Mesenchymal stem cell (in vitro differentiated cells and primary cell): ENCODE measurements around the gene PIP4K2A.

ENCODE experiments used
- DNase-seq: peaks from one replicate; pipeline ENCODE4 v3.0.0-alpha.2; 2013
- H2AFZ ChIP-seq: one replicate; pipeline ENCODE4 v1.6.1; 2013; ENCODE audit warnings: low read depth, mild to moderate bottlenecking, control low read depth, inconsistent platforms, low read length, moderate library complexity
- H2AK5ac ChIP-seq: 2 replicates; pipeline ENCODE4 v1.6.1; 2013; ENCODE audit warnings: low read length, moderate library complexity, mild to moderate bottlenecking, inconsistent platforms; ENCODE audit not compliant: severe bottlenecking
- H2BK120ac ChIP-seq: one replicate; pipeline ENCODE4 v1.6.1; 2013; ENCODE audit warnings: low read depth, mild to moderate bottlenecking, inconsistent platforms, low read length, moderate library complexity
- H2BK12ac ChIP-seq, 2 experiments: one replicate each; pipeline ENCODE4 v1.6.1; 2013; ENCODE audit warnings: inconsistent platforms in 2 of 2, low read length in 2 of 2, mild to moderate bottlenecking in 2 of 2, moderate library complexity in 2 of 2, control low read depth in 1 of 2
- H2BK15ac ChIP-seq: one replicate; pipeline ENCODE4 v1.6.1; 2013; ENCODE audit warnings: mild to moderate bottlenecking, low read depth, inconsistent platforms; ENCODE audit not compliant: poor library complexity, severe bottlenecking
- H2BK5ac ChIP-seq: 2 replicates; pipeline ENCODE4 v1.6.1; 2013; ENCODE audit warnings: low read depth, mild to moderate bottlenecking, low read length, control low read depth, inconsistent platforms; ENCODE audit not compliant: poor library complexity, severe bottlenecking
- H3K14ac ChIP-seq, 2 experiments: one replicate each; pipeline ENCODE4 v1.6.1; 2013; ENCODE audit warnings: inconsistent platforms in 2 of 2, low read length in 2 of 2, control low read depth in 1 of 2, mild to moderate bottlenecking in 1 of 2, moderate library complexity in 1 of 2
- H3K18ac ChIP-seq, 2 experiments: one replicate each; pipeline ENCODE4 v1.6.1; 2013; ENCODE audit warnings: inconsistent platforms in 2 of 2, low read length in 2 of 2, control low read depth in 1 of 2, low read depth in 1 of 2, mild to moderate bottlenecking in 1 of 2
- H3K23ac ChIP-seq, 2 experiments: one replicate each; pipeline ENCODE4 v1.6.1; 2013; ENCODE audit warnings: inconsistent platforms in 2 of 2, low read length in 2 of 2, mild to moderate bottlenecking in 2 of 2, moderate library complexity in 2 of 2, control low read depth in 1 of 2
- H3K27ac ChIP-seq: 2 replicates; pipeline ENCODE4 v1.5.1; 2013; ENCODE audit warnings: mild to moderate bottlenecking, moderate library complexity, low read length, control low read depth, inconsistent platforms; ENCODE audit not compliant: poor library complexity, severe bottlenecking
- H3K27me3 ChIP-seq, 2 experiments: 2 replicates each; pipeline versions ENCODE4 v1.6.1 to v1.7.0; 2013; ENCODE audit warnings: low read length in 2 of 2, mild to moderate bottlenecking in 2 of 2, moderate library complexity in 2 of 2, control low read depth in 1 of 2, inconsistent platforms in 1 of 2; ENCODE audit not compliant: control insufficient read depth in 1 of 2, insufficient read depth in 1 of 2
- H3K36me3 ChIP-seq, 2 experiments: 2 replicates each; pipeline versions ENCODE4 v1.6.1 to v1.7.0; 2013; ENCODE audit warnings: low read length in 2 of 2, control low read depth in 1 of 2, inconsistent platforms in 1 of 2, low read depth in 1 of 2, mild to moderate bottlenecking in 1 of 2; ENCODE audit not compliant: insufficient read depth in 2 of 2, control insufficient read depth in 1 of 2
- H3K4ac ChIP-seq, 2 experiments: one replicate each; pipeline ENCODE4 v1.6.1; 2013; ENCODE audit warnings: inconsistent platforms in 2 of 2, low read length in 2 of 2, mild to moderate bottlenecking in 2 of 2, moderate library complexity in 2 of 2, control low read depth in 1 of 2, low read depth in 1 of 2
- H3K4me1 ChIP-seq: 2 replicates; pipeline ENCODE4 v1.6.1; 2013; ENCODE audit warnings: low read depth, low read length, control low read depth; ENCODE audit not compliant: control insufficient read depth, insufficient read depth
- H3K4me2 ChIP-seq: 2 replicates; pipeline ENCODE4 v1.6.1; 2013; ENCODE audit warnings: low read length, mild to moderate bottlenecking, inconsistent platforms; ENCODE audit not compliant: poor library complexity, severe bottlenecking
- H3K4me3 ChIP-seq, 2 experiments: 2 replicates each; pipeline versions ENCODE4 v1.5.1 to v1.7.0; 2013; ENCODE audit warnings: low read length in 2 of 2, mild to moderate bottlenecking in 2 of 2, control low read depth in 1 of 2, low read depth in 1 of 2; ENCODE audit not compliant: insufficient read depth in 1 of 2
- H3K79me1 ChIP-seq: replicated peaks from 2 replicates; pipeline ENCODE4 v1.6.1; 2013; ENCODE audit warnings: mild to moderate bottlenecking, control low read depth, low read length, inconsistent platforms; ENCODE audit not compliant: poor library complexity, severe bottlenecking
- H3K9ac ChIP-seq: 2 replicates; pipeline ENCODE4 v1.7.0; 2013; ENCODE audit warnings: mild to moderate bottlenecking, low read length, moderate library complexity
- H3K9me3 ChIP-seq: 2 replicates; pipeline ENCODE4 v1.7.0; 2013; ENCODE audit warnings: mild to moderate bottlenecking, low read length; ENCODE audit not compliant: control insufficient read depth
- H4K8ac ChIP-seq: one replicate; pipeline ENCODE4 v1.6.1; 2013; ENCODE audit warnings: inconsistent platforms, mild to moderate bottlenecking, low read length, moderate library complexity
- H4K91ac ChIP-seq: one replicate; pipeline ENCODE4 v1.6.1; 2013; ENCODE audit warnings: mild to moderate bottlenecking, low read length, inconsistent platforms
- WGBS: methylation state at CpG from one replicate; pipeline ENCODE4 v1.1.7; 2013; ENCODE audit warnings: mixed read lengths; 5-methylcytosine and 5-hydroxymethylcytosine counted together

PIP4K2A gene

GRCh38 chr10:22630234-22631174, 83.9 kb downstream of the PIP4K2A start:
- Histone ChIP-seq H3K27ac (no peak overlapping the region), H3K4me1 (peaks cover 9% of the 10 kb centered on the region), H4K8ac (no peak overlapping the region)

GRCh38 chr10:22629852-22630233, 84.5 kb downstream of the PIP4K2A start:
- Histone ChIP-seq H3K18ac (peak overlapping the region in 1 of 2 experiments; percentile 37), H3K4me3 (peak overlapping the region in 1 of 2 experiments; percentile 18), H4K8ac (no peak overlapping the region), H2BK12ac (no peak overlapping the region), H3K27me3 (no peaks in the 10 kb centered on the region), H4K91ac (no peak overlapping the region), H3K4ac (no peak overlapping the region), H3K36me3 (no peaks in the 10 kb centered on the region), H3K23ac (no peak overlapping the region), H2AFZ (no peak overlapping the region), H2BK120ac (no peak overlapping the region), H2BK5ac (no peak overlapping the region), H3K14ac (no peak overlapping the region), H3K9me3 (no peaks in the 10 kb centered on the region), H3K4me2 (no peak overlapping the region), H2BK15ac (peak overlapping the region; percentile 75), H3K79me1 (peaks cover 11% of the 10 kb centered on the region), H3K27ac (no peak overlapping the region), H2AK5ac (peak overlapping the region; percentile 23), H3K9ac (peak overlapping the region; percentile 38), H3K4me1 (peaks cover 9% of the 10 kb centered on the region)
- WGBS, result 72% methylated on average over 4 of the region's 4 CpGs
- peak; percentile 18 for DNase-seq

More at GRCh38 chr10:22630234-22631174, 83.9 kb downstream of the PIP4K2A start:
- H3K79me1 ChIP-seq, result peaks cover 12% of the 10 kb centered on the region
- peak overlapping the region; percentile 38 for H3K9ac ChIP-seq
- 85% methylated on average over 6 of the region's 7 CpGs for WGBS
- no peak overlapping the region for H4K91ac ChIP-seq
- H3K9me3 ChIP-seq, result no peaks in the 10 kb centered on the region
- H3K23ac ChIP-seq, result no peak overlapping the region
- H2BK12ac ChIP-seq, result no peak overlapping the region
- peak; percentile 87 for DNase-seq
- H2BK5ac ChIP-seq, result no peak overlapping the region
- H2AFZ ChIP-seq, result no peak overlapping the region
- no peak overlapping the region for H3K4ac ChIP-seq
- no peaks in the 10 kb centered on the region for H3K27me3 ChIP-seq
- H2AK5ac ChIP-seq, result peak overlapping the region; percentile 23
- H3K4me3 ChIP-seq, result peak overlapping the region in 1 of 2 experiments; percentile 18
- H3K4me2 ChIP-seq, result no peak overlapping the region
- no peak overlapping the region for H3K14ac ChIP-seq
- no peak overlapping the region for H2BK15ac ChIP-seq
- no peak overlapping the region for H2BK120ac ChIP-seq
- peak overlapping the region; percentile 29 to 37 for H3K18ac ChIP-seq
- no peaks in the 10 kb centered on the region for H3K36me3 ChIP-seq

DNA sequence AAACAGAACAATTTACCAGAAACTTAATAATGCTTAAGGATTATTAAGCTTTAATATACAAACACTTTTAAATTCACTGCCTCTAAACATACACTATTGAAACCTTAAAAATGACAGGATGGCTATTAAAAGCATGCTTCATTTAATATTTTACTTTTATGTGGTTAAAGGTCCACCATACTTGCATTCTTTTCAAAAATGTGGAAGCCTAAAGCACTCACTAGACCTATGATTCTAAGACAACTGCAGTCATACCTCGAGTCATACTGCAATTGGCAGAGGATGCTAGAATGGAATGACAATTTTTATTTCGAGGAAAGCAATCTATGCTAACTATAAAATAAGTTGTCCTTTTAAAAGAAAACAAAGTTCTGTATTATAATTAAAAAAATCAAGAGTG, 85.3 kb downstream of the PIP4K2A start:
- no peak overlapping the region for H3K23ac ChIP-seq
- no peak for DNase-seq
- no peak overlapping the region for H3K9ac ChIP-seq
- H2AK5ac ChIP-seq, result no peak overlapping the region
- H3K14ac ChIP-seq, result no peak overlapping the region
- H3K4me2 ChIP-seq, result no peak overlapping the region
- H2BK12ac ChIP-seq, result no peak overlapping the region
- H3K4me1 ChIP-seq, result peaks cover 9% of the 10 kb centered on the region
- H3K4me3 ChIP-seq, result no peak overlapping the region
- H3K27ac ChIP-seq, result no peak overlapping the region
- H2BK5ac ChIP-seq, result no peak overlapping the region
- H3K27me3 ChIP-seq, result no peaks in the 10 kb centered on the region
- no peak overlapping the region for H4K91ac ChIP-seq
- H3K9me3 ChIP-seq, result no peaks in the 10 kb centered on the region
- no peak overlapping the region for H2AFZ ChIP-seq
- no peak overlapping the region for H3K4ac ChIP-seq
- no peak overlapping the region for H2BK15ac ChIP-seq
- H3K36me3 ChIP-seq, result no peaks in the 10 kb centered on the region
- peaks cover 10% of the 10 kb centered on the region for H3K79me1 ChIP-seq
- whole genome bisulfite sequencing, result 83% methylated on average over 1 of the region's 2 CpGs
- H2BK120ac ChIP-seq, result no peak overlapping the region
- H3K18ac ChIP-seq, result no peak overlapping the region
- no peak overlapping the region for H4K8ac ChIP-seq

DNA sequence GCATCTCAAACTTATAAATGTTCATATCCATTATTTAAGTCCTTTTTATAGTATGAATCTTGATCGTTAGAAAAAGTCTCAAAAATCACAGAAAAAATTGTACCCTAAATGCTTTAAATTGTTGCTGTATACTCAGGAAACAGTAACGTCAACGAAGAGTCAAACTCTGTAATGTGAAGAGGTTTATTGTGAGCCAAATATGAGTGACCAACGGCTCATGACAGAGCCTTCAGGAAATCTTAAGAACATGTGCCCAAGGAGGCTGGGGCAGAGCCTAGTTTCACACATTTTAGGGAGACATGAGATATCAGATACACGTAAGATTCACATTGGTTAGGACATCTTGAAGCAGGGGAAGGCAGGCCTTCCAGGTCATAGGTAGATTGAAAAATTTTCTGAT, 86.1 kb downstream of the PIP4K2A start:
- Histone ChIP-seq H3K27ac (no peak overlapping the region), H2BK120ac (no peak overlapping the region), H3K4me3 (no peak overlapping the region), H3K79me1 (peaks cover 6% of the 10 kb centered on the region), H2AK5ac (peak overlapping the region; percentile 85), H3K27me3 (no peaks in the 10 kb centered on the region), H3K9ac (no peak overlapping the region), H3K4me2 (no peak overlapping the region), H3K9me3 (no peaks in the 10 kb centered on the region), H2BK12ac (no peak overlapping the region), H4K91ac (no peak overlapping the region), H2AFZ (no peak overlapping the region), H2BK5ac (no peak overlapping the region), H3K4me1 (peaks cover 14% of the 10 kb centered on the region), H3K36me3 (no peaks in the 10 kb centered on the region), H2BK15ac (no peak overlapping the region), H3K18ac (no peak overlapping the region), H4K8ac (no peak overlapping the region), H3K23ac (no peak overlapping the region), H3K4ac (no peak overlapping the region), H3K14ac (no peak overlapping the region)
- WGBS, result 75% methylated on average over 4 of the region's 5 CpGs
- DNase-seq, result no peak
